ENCODE data around the gene HOXD10. TPM values are rescaled to one million over a fixed set of nuclear protein-coding genes. Genes with fewer than 3 reads are reported as not detected.

The HOXD10 gene
- total RNA-seq, 1 donor from 2014 or later = not detected

- ATAC-seq = no peak
- Histone ChIP-seq H3K27me3 (ENCODE audit: low read depth) (peaks cover 100% of the 10 kb centered on the region), H3K4me1 (no peaks in the 10 kb centered on the region), H3K9me3 (no peaks in the 10 kb centered on the region), H3K4me3 (no peak overlapping the region), H3K36me3 (no peaks in the 10 kb centered on the region), H3K27ac (no peak overlapping the region)
- DNase-seq = no peak
- TF ChIP-seq, protein P1, sequence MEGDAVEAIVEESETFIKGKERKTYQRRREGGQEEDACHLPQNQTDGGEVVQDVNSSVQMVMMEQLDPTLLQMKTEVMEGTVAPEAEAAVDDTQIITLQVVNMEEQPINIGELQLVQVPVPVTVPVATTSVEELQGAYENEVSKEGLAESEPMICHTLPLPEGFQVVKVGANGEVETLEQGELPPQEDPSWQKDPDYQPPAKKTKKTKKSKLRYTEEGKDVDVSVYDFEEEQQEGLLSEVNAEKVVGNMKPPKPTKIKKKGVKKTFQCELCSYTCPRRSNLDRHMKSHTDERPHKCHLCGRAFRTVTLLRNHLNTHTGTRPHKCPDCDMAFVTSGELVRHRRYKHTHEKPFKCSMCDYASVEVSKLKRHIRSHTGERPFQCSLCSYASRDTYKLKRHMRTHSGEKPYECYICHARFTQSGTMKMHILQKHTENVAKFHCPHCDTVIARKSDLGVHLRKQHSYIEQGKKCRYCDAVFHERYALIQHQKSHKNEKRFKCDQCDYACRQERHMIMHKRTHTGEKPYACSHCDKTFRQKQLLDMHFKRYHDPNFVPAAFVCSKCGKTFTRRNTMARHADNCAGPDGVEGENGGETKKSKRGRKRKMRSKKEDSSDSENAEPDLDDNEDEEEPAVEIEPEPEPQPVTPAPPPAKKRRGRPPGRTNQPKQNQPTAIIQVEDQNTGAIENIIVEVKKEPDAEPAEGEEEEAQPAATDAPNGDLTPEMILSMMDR (IDR thresholded peaks at IDR 0.05) = no peak
- intact Hi-C loops (cut with DNase I) = no loop called here
Observed at GRCh38 chr2:176114930-176115625, 1.5 kb upstream of the HOXD10 start.

DNA sequence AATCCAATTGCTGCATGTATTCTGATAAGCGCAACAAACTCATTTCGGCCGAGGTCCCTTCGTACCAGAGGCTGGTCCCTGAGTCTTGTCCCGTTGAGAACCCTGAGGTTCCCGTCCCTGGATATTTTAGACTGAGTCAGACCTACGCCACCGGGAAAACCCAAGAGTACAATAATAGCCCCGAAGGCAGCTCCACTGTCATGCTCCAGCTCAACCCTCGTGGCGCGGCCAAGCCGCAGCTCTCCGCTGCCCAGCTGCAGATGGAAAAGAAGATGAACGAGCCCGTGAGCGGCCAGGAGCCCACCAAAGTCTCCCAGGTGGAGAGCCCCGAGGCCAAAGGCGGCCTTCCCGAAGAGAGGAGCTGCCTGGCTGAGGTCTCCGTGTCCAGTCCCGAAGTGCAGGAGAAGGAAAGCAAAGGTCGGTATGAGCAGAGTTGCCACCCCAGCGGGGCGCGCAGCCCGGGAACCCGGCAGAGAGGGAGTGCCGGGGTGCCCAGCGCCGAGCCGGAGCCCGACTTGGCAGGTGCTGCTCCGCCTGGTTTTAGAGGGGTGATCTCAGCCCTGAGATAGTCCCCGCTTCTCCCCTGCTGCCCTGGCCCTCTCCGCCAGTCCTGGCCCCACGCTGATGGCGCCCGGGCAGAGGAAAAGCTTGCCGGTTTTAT is 714 bp downstream of the HOXD10 start:
- intact Hi-C loops (cut with DNase I) = no loop called here
- Histone ChIP-seq H3K36me3 (no peaks in the 10 kb centered on the region), H3K4me1 (peaks cover 2% of the 10 kb centered on the region), H3K9me3 (no peaks in the 10 kb centered on the region), H3K4me3 (no peak overlapping the region), H3K27me3 (ENCODE audit: low read depth) (peaks cover 100% of the 10 kb centered on the region), H3K27ac (no peak overlapping the region)
- TF ChIP-seq, protein P1 (IDR thresholded peaks at IDR 0.05) = no peak
- DNase-seq (no peak), ATAC-seq (no peak)

DNA sequence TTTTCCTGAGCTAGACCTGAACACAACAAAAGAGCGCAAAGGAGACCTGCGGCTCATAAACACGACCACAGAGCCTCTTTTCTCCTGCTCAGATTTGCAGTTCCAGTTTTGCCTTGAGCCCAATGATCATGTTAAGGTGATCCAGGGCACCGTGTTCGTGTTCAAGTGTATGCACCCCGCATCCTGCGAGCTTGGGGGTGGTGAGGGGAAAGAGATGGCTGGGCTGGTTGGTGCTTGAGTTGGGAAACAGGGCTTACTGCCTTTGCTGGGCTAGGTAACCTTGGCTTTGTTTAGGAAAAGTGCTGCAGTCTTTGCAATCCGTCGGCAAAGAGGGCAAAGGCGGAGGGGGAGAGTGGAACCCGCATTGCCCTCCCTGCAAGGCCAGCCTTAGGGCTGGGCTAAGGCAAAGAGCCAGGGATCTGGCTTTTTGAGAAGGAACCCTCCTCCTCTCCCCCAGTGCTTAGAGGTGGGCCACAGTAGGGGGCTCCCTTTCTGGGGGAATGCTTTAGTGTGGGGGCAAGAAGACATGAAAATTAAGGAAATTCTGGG is 1.3 kb downstream of the HOXD10 start:
- Histone ChIP-seq H3K9me3 (no peaks in the 10 kb centered on the region), H3K36me3 (no peaks in the 10 kb centered on the region), H3K27me3 (ENCODE audit: low read depth) (peaks cover 100% of the 10 kb centered on the region), H3K4me3 (no peak overlapping the region), H3K4me1 (peaks cover 8% of the 10 kb centered on the region), H3K27ac (no peak overlapping the region)
- DNase-seq (no peak), ATAC-seq (no peak)
- intact Hi-C loops (cut with DNase I) = no loop called here
- TF ChIP-seq, protein P1 (IDR thresholded peaks at IDR 0.05) = no peak

- intact Hi-C loops (cut with DNase I) = no loop called here
- Histone ChIP-seq H3K4me3 (no peak overlapping the region), H3K36me3 (no peaks in the 10 kb centered on the region), H3K27ac (no peak overlapping the region), H3K9me3 (no peaks in the 10 kb centered on the region), H3K4me1 (peaks cover 13% of the 10 kb centered on the region), H3K27me3 (ENCODE audit: low read depth) (peaks cover 100% of the 10 kb centered on the region)
- TF ChIP-seq, protein P1 (IDR thresholded peaks at IDR 0.05) = no peak
- no peak for ATAC-seq
- DNase-seq = no peak
Observed at GRCh38 chr2:176118601-176119339, 2.2 kb downstream of the HOXD10 start.

- no peak for DNase-seq
- Histone ChIP-seq H3K27ac (no peak overlapping the region), H3K36me3 (no peaks in the 10 kb centered on the region), H3K9me3 (no peaks in the 10 kb centered on the region), H3K4me1 (peaks cover 13% of the 10 kb centered on the region), H3K27me3 (ENCODE audit: low read depth) (peaks cover 100% of the 10 kb centered on the region), H3K4me3 (no peak overlapping the region)
- no peak for ATAC-seq
- TF ChIP-seq, protein P1 (IDR thresholded peaks at IDR 0.05) = no peak
- intact Hi-C loops (cut with DNase I) = no loop called here
Observed at GRCh38 chr2:176120364-176121189, 4.0 kb downstream of the HOXD10 start.

Measured in lower lobe of right lung (tissue), 2 donors.